NT2/D1 (cell line): ENCODE data around the gene ANKRD6.

ENCODE experiments used
- DNase-seq: peaks from one replicate; pipeline ENCODE4 v3.0.0-alpha.2; 2011; ENCODE audit warnings: low read depth, low spot score
- H3K27me3 ChIP-seq: 2 replicates; pipeline ENCODE4 v1.6.0; 2011; ENCODE audit warnings: mild to moderate bottlenecking; ENCODE audit not compliant: insufficient read length, insufficient read depth
- H3K36me3 ChIP-seq: 2 replicates; pipeline ENCODE4 v1.6.1; 2011; ENCODE audit warnings: mild to moderate bottlenecking, low read length, mixed read lengths; ENCODE audit not compliant: insufficient read depth, insufficient read length
- H3K4me1 ChIP-seq: 2 replicates; pipeline ENCODE4 v1.5.1; 2011; ENCODE audit not compliant: insufficient read depth, insufficient read length
- H3K4me3 ChIP-seq: 2 replicates; pipeline ENCODE4 v1.5.1; 2011; ENCODE audit warnings: low read depth; ENCODE audit not compliant: insufficient read length
- H3K9ac ChIP-seq: 2 replicates; pipeline ENCODE4 v1.6.0; 2011; ENCODE audit warnings: low read depth; ENCODE audit not compliant: insufficient read length
- H3K9me3 ChIP-seq: 2 replicates; pipeline ENCODE4 v1.5.1; 2011; ENCODE audit warnings: mild to moderate bottlenecking, low read length; ENCODE audit not compliant: insufficient read depth
- SUZ12 ChIP-seq: IDR thresholded peaks from 2 replicates; pipeline ENCODE4 v1.6.1; 2011; ENCODE audit not compliant: insufficient read length, insufficient read depth; ENCODE audit errors: extremely low read depth
- YY1 ChIP-seq: IDR thresholded peaks from 2 replicates; pipeline ENCODE4 v1.6.1; 2011; ENCODE audit not compliant: insufficient read length, insufficient read depth
- ZNF274 ChIP-seq: IDR thresholded peaks from 2 replicates; pipeline ENCODE4 v1.6.1; 2011; ENCODE audit warnings: mild to moderate bottlenecking, low read depth, low read length

Gene ANKRD6

GRCh38 chr6:89528866-89529265, 95.9 kb downstream of the ANKRD6 start:
- Histone ChIP-seq H3K27me3 (no peaks in the 10 kb centered on the region), H3K9ac (no peak overlapping the region), H3K4me1 (no peaks in the 10 kb centered on the region), H3K36me3 (no peaks in the 10 kb centered on the region), H3K9me3 (no peaks in the 10 kb centered on the region), H3K4me3 (no peak overlapping the region)
- no peak for DNase-seq
- TF ChIP-seq YY1 (no peak), SUZ12 (no peak), ZNF274 (no peak)

GRCh38 chr6:89530982-89531381, 98.0 kb downstream of the ANKRD6 start:
- DNase-seq, result no peak
- Histone ChIP-seq H3K4me1 (no peaks in the 10 kb centered on the region), H3K9me3 (no peaks in the 10 kb centered on the region), H3K36me3 (no peaks in the 10 kb centered on the region), H3K4me3 (no peak overlapping the region), H3K9ac (no peak overlapping the region), H3K27me3 (no peaks in the 10 kb centered on the region)
- TF ChIP-seq YY1 (no peak), SUZ12 (no peak), ZNF274 (no peak)

- Histone ChIP-seq H3K4me1 (no peaks in the 10 kb centered on the region), H3K36me3 (no peaks in the 10 kb centered on the region), H3K27me3 (no peaks in the 10 kb centered on the region), H3K9me3 (no peaks in the 10 kb centered on the region), H3K4me3 (no peak overlapping the region), H3K9ac (no peak overlapping the region)
- no peak for TF ChIP-seq YY1
- no peak for TF ChIP-seq ZNF274
- no peak for TF ChIP-seq SUZ12
- DNase-seq, result no peak
Measured at GRCh38 chr6:89536231-89536630, 103.3 kb downstream of the ANKRD6 start.

GRCh38 chr6:89539779-89540178, 106.8 kb downstream of the ANKRD6 start:
- H3K27me3 ChIP-seq, result no peaks in the 10 kb centered on the region
- no peaks in the 10 kb centered on the region for H3K36me3 ChIP-seq
- no peak for TF ChIP-seq SUZ12
- no peak for TF ChIP-seq ZNF274
- TF ChIP-seq YY1, result no peak
- H3K9ac ChIP-seq, result no peak overlapping the region
- no peak overlapping the region for H3K4me3 ChIP-seq
- H3K9me3 ChIP-seq, result no peaks in the 10 kb centered on the region
- DNase-seq, result no peak
- no peaks in the 10 kb centered on the region for H3K4me1 ChIP-seq

GRCh38 chr6:89542081-89542857, 109.3 kb downstream of the ANKRD6 start:
- H3K9ac ChIP-seq, result no peak overlapping the region
- no peak for DNase-seq
- no peaks in the 10 kb centered on the region for H3K9me3 ChIP-seq
- H3K4me1 ChIP-seq, result no peaks in the 10 kb centered on the region
- no peaks in the 10 kb centered on the region for H3K36me3 ChIP-seq
- TF ChIP-seq ZNF274 (no peak), SUZ12 (no peak), YY1 (no peak)
- no peak overlapping the region for H3K4me3 ChIP-seq
- no peaks in the 10 kb centered on the region for H3K27me3 ChIP-seq

- no peak for DNase-seq
- no peaks in the 10 kb centered on the region for H3K4me1 ChIP-seq
- no peak overlapping the region for H3K4me3 ChIP-seq
- H3K27me3 ChIP-seq, result no peaks in the 10 kb centered on the region
- no peaks in the 10 kb centered on the region for H3K9me3 ChIP-seq
- no peak overlapping the region for H3K9ac ChIP-seq
- TF ChIP-seq YY1 (no peak), SUZ12 (no peak), ZNF274 (no peak)
- H3K36me3 ChIP-seq, result no peaks in the 10 kb centered on the region
Measured at GRCh38 chr6:89542866-89543265, 109.9 kb downstream of the ANKRD6 start.

- Histone ChIP-seq H3K36me3 (no peaks in the 10 kb centered on the region), H3K27me3 (no peaks in the 10 kb centered on the region), H3K9me3 (no peaks in the 10 kb centered on the region), H3K4me1 (no peaks in the 10 kb centered on the region), H3K4me3 (no peak overlapping the region), H3K9ac (no peak overlapping the region)
- TF ChIP-seq YY1 (no peak), ZNF274 (no peak), SUZ12 (no peak)
- DNase-seq, result no peak
Measured at GRCh38 chr6:89547281-89547680, 114.3 kb downstream of the ANKRD6 start.
